ENCODE data around the gene SEMA4D. TPM values are rescaled to one million over a fixed set of nuclear protein-coding genes. Genes with fewer than 3 reads are reported as not detected.

Gene SEMA4D
- total RNA-seq, 1 experiment from 2014 or later: 23.3 TPM

DNA sequence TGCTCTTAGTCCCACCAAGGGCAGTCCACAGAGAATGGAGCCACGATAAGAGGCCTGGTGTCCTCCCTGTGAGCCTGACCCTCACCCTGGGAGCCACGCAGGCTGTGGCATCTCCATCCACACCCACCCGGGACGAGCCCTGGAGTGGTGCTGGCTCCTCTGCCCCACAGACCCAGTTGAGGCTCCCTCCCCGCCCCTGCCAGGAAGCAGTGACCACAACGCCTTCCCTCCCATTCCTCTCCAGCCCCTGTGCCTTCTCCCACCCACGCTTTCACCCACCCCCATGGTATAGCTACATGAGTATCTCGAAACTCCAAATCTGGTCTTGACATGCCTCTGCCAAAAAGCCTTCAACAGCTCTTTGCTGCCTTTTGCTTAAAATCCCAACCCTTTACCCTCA, 57.9 kb downstream of the SEMA4D start:
- H3K9me3 Mint-ChIP-seq (ENCODE audit: low read depth, unreplicated experiment): no peaks in the 10 kb centered on the region
- TF ChIP-seq, protein P1, sequence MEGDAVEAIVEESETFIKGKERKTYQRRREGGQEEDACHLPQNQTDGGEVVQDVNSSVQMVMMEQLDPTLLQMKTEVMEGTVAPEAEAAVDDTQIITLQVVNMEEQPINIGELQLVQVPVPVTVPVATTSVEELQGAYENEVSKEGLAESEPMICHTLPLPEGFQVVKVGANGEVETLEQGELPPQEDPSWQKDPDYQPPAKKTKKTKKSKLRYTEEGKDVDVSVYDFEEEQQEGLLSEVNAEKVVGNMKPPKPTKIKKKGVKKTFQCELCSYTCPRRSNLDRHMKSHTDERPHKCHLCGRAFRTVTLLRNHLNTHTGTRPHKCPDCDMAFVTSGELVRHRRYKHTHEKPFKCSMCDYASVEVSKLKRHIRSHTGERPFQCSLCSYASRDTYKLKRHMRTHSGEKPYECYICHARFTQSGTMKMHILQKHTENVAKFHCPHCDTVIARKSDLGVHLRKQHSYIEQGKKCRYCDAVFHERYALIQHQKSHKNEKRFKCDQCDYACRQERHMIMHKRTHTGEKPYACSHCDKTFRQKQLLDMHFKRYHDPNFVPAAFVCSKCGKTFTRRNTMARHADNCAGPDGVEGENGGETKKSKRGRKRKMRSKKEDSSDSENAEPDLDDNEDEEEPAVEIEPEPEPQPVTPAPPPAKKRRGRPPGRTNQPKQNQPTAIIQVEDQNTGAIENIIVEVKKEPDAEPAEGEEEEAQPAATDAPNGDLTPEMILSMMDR (IDR thresholded peaks at IDR 0.05; ENCODE audit: unreplicated experiment): no peak
- no peaks in the 10 kb centered on the region for H3K27me3 Mint-ChIP-seq (ENCODE audit: unreplicated experiment)
- H3K4me3 Mint-ChIP-seq (ENCODE audit: low read depth, unreplicated experiment): no peak overlapping the region
- peaks cover 17% of the 10 kb centered on the region for H3K4me1 Mint-ChIP-seq (ENCODE audit: low read depth, unreplicated experiment)
- DNase-seq: no peak
- BruUV-seq (replicated peaks): no TSS peak
- CTCF ChIA-PET: no interaction called here
- H3K27ac Mint-ChIP-seq (ENCODE audit: unreplicated experiment): no peak overlapping the region
- no peaks in the 10 kb centered on the region for H3K36me3 Mint-ChIP-seq (ENCODE audit: insufficient read depth, unreplicated experiment)
- intact Hi-C loops (cut with micrococcal nuclease; ENCODE audit: unreplicated experiment): no loop called here

DNA sequence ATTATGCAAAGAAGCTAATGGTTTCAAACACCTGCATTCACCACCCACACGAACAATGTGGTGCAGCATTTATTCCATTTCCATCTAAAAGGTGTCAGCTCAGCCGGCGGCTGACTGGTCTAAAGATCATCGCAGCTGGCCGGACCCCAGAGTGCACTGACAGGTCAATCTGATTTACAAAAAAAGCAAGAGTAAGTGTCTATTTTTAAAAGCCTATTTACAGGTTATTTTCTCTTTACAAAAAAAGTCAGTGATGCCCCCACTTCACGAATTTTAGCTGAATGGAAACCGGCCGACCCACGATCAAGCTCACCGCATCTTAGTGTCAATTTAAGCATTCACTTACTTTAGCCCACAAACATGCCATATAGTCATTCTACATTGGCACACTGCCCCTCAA, 58.3 kb downstream of the SEMA4D start:
- H3K4me3 Mint-ChIP-seq (ENCODE audit: low read depth, unreplicated experiment): no peak overlapping the region
- intact Hi-C loops (cut with micrococcal nuclease; ENCODE audit: unreplicated experiment): no loop called here
- H3K36me3 Mint-ChIP-seq (ENCODE audit: insufficient read depth, unreplicated experiment): no peaks in the 10 kb centered on the region
- H3K27me3 Mint-ChIP-seq (ENCODE audit: unreplicated experiment): no peaks in the 10 kb centered on the region
- H3K4me1 Mint-ChIP-seq (ENCODE audit: low read depth, unreplicated experiment): peaks cover 22% of the 10 kb centered on the region
- no peaks in the 10 kb centered on the region for H3K9me3 Mint-ChIP-seq (ENCODE audit: low read depth, unreplicated experiment)
- BruUV-seq (replicated peaks): no TSS peak
- H3K27ac Mint-ChIP-seq (ENCODE audit: unreplicated experiment): no peak overlapping the region
- CTCF ChIA-PET: no interaction called here
- TF ChIP-seq, protein P1 (IDR thresholded peaks at IDR 0.05; ENCODE audit: unreplicated experiment): no peak
- DNase-seq: no peak

DNA sequence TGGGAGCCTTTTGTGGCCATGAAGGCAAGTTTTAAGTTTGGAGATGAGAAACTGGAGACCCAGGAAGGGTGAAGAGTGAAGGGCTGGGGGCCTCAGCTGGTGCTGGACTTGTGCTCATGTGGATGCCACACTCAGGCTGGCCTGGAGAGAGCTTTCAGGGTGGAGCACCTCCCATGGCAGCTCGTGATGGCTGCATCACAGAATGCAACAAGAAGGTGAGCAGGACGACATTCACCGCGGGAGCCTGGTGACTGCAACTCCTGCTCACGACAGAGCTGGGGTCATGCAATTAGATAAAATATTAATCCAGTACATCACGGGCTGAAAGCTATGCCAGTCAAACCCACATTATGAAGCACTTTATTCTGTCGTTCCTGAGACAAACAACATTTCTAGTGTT, 59.7 kb downstream of the SEMA4D start:
- no peak for DNase-seq
- Mint-ChIP-seq H3K9me3 (ENCODE audit: low read depth, unreplicated experiment) (no peaks in the 10 kb centered on the region), H3K36me3 (ENCODE audit: insufficient read depth, unreplicated experiment) (no peaks in the 10 kb centered on the region), H3K27ac (ENCODE audit: unreplicated experiment) (no peak overlapping the region), H3K27me3 (ENCODE audit: unreplicated experiment) (no peaks in the 10 kb centered on the region), H3K4me3 (ENCODE audit: low read depth, unreplicated experiment) (no peak overlapping the region), H3K4me1 (ENCODE audit: low read depth, unreplicated experiment) (peaks cover 23% of the 10 kb centered on the region)
- TF ChIP-seq, protein P1 (IDR thresholded peaks at IDR 0.05; ENCODE audit: unreplicated experiment): no peak
- CTCF ChIA-PET: no interaction called here
- no TSS peak for BruUV-seq (replicated peaks)
- intact Hi-C loops (cut with micrococcal nuclease; ENCODE audit: unreplicated experiment): no loop called here

DNA sequence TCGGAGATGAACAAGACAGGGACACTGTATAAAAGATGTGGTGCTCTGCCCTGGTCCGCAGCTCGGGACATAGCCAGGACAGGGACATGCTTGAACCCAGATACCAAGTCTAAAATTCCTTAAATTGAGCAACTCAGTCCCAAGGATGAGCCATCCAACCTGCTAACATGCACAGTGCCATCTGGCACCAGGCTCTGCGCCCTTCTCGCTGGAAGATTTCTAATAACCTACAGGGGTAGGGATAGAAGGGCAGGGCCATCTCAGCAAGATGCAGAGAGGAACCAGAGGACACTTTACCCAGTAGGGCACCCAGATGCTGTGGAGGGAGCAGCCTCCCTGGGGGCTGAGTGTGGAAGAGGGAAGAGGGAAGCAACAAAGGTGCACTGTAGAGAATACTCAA, 60.1 kb downstream of the SEMA4D start:
- no peak for DNase-seq
- H3K27ac Mint-ChIP-seq (ENCODE audit: unreplicated experiment): no peak overlapping the region
- H3K36me3 Mint-ChIP-seq (ENCODE audit: insufficient read depth, unreplicated experiment): no peaks in the 10 kb centered on the region
- H3K4me1 Mint-ChIP-seq (ENCODE audit: low read depth, unreplicated experiment): peaks cover 23% of the 10 kb centered on the region
- CTCF ChIA-PET: no interaction called here
- intact Hi-C loops (cut with micrococcal nuclease; ENCODE audit: unreplicated experiment): no loop called here
- no peaks in the 10 kb centered on the region for H3K27me3 Mint-ChIP-seq (ENCODE audit: unreplicated experiment)
- BruUV-seq (replicated peaks): no TSS peak
- TF ChIP-seq, protein P1 (IDR thresholded peaks at IDR 0.05; ENCODE audit: unreplicated experiment): no peak
- no peaks in the 10 kb centered on the region for H3K9me3 Mint-ChIP-seq (ENCODE audit: low read depth, unreplicated experiment)
- no peak overlapping the region for H3K4me3 Mint-ChIP-seq (ENCODE audit: low read depth, unreplicated experiment)

Measured in Calu3 (cell line).